Naive thymus-derived CD4-positive, alpha-beta T cell (primary cell): ENCODE results near the gene PI4KA. TPM values are rescaled to one million over a fixed set of nuclear protein-coding genes. Genes with fewer than 3 reads are reported as not detected.
"Not testable (repeated sequence)": the region's sequence is repeated elsewhere in the genome, so short reads cannot be mapped to it uniquely, and the experiment has no call there.

Experiments used
- ATAC-seq: fragments of 150-1000 bp; cut with Tn5 transposase; 2 replicates; pipeline ENCODE4 v1.10.0; 2021; ENCODE audit warnings: mild to moderate bottlenecking, moderate library complexity
- CTCF ChIA-PET: fragments of 350-600 bp; sonication (Branson Sonifier 250); formaldehyde crosslinking; loops from one replicate; lab custom pipeline; 2021; ENCODE audit warnings: antibody characterized with exemption; lab: Charles Lee
- POLR2A ChIA-PET: fragments of 350-600 bp; sonication (Branson Sonifier 250); formaldehyde crosslinking; loops from one replicate; lab custom pipeline; 2021; ENCODE audit warnings: antibody characterized with exemption, inconsistent platforms; lab: Charles Lee
- DNase-seq, 9 donors: peaks; one replicate each; pipeline versions ENCODE4 v3.0.0 to v3.0.0-alpha.2; 2020 to 2022; ENCODE audit warnings: mixed read lengths in 1 of 9
- H3K27ac ChIP-seq: one replicate; pipeline ENCODE4 v1.7.0; 2013; ENCODE audit warnings: mild to moderate bottlenecking, low read depth, low read length, moderate library complexity
- H3K27me3 ChIP-seq, 2 donors: one replicate each; pipeline ENCODE4 v1.7.0; 2013; ENCODE audit warnings: low read length in 2 of 2, mild to moderate bottlenecking in 2 of 2, moderate library complexity in 2 of 2; ENCODE audit not compliant: control insufficient read depth in 2 of 2, insufficient read depth in 2 of 2
- H3K36me3 ChIP-seq, 3 experiments: 1 replicate in 2 of 3; 2 replicates in 1 of 3; pipeline ENCODE4 v1.7.0; 2013; ENCODE audit warnings: low read length in 3 of 3, mild to moderate bottlenecking in 3 of 3, moderate library complexity in 1 of 3; ENCODE audit not compliant: insufficient read depth in 3 of 3, control insufficient read depth in 2 of 3
- H3K4me1 ChIP-seq, 2 donors: one replicate each; pipeline ENCODE4 v1.7.0; 2013; ENCODE audit warnings: low read length in 2 of 2, mild to moderate bottlenecking in 2 of 2, moderate library complexity in 1 of 2; ENCODE audit not compliant: control insufficient read depth in 2 of 2, insufficient read depth in 2 of 2
- H3K4me3 ChIP-seq: 2 replicates; pipeline ENCODE4 v1.7.0; 2013; ENCODE audit warnings: mild to moderate bottlenecking, low read length
- H3K9me3 ChIP-seq, 3 experiments: 1 replicate in 2 of 3; 2 replicates in 1 of 3; pipeline ENCODE4 v1.7.0; 2013; ENCODE audit warnings: low read length in 3 of 3; ENCODE audit not compliant: control insufficient read depth in 2 of 3
- H3K27ac Mint-ChIP-seq, 9 donors: one replicate each; pipeline ENCODE4 v1.8.0; 2020 to 2022; ENCODE audit warnings: mixed read lengths in 9 of 9, mild to moderate bottlenecking in 8 of 9, moderate library complexity in 5 of 9, inconsistent platforms in 2 of 9
- H3K27me3 Mint-ChIP-seq, 5 donors: one replicate each; pipeline ENCODE4 v1.8.0; 2021 to 2022; ENCODE audit warnings: mixed read lengths in 5 of 5, mild to moderate bottlenecking in 1 of 5
- H3K36me3 Mint-ChIP-seq, 5 donors: one replicate each; pipeline ENCODE4 v1.8.0; 2020 to 2022; ENCODE audit warnings: mixed read lengths in 5 of 5, mild to moderate bottlenecking in 3 of 5, inconsistent platforms in 1 of 5
- H3K4me1 Mint-ChIP-seq, 7 donors: one replicate each; pipeline ENCODE4 v1.8.0; 2020 to 2022; ENCODE audit warnings: mixed read lengths in 7 of 7, mild to moderate bottlenecking in 3 of 7, inconsistent platforms in 1 of 7
- H3K4me3 Mint-ChIP-seq, 10 donors: one replicate each; pipeline ENCODE4 v1.8.0; 2020 to 2022; ENCODE audit warnings: mild to moderate bottlenecking in 10 of 10, mixed read lengths in 10 of 10, moderate library complexity in 6 of 10, inconsistent platforms in 2 of 10
- H3K9me3 Mint-ChIP-seq, 11 donors: one replicate each; pipeline ENCODE4 v1.8.0; 2020 to 2022; ENCODE audit warnings: mixed read lengths in 11 of 11, mild to moderate bottlenecking in 4 of 11, inconsistent platforms in 1 of 11, moderate library complexity in 1 of 11
- intact Hi-C, 2 donors: fragments of 100-400 bp; cut with micrococcal nuclease; formaldehyde crosslinking; loops; one replicate each; pipeline ENCODE4 v1.15.1; 2023
- polyA plus RNA-seq, 2 donors: library from polyadenylated mRNA; unstranded; fragments of 300-500 nt; fragmentation: Illumina TruSeq; gene quantifications; one replicate each; pipeline ENCODE4 v1.2.3, GENCODE V29; 2021
- total RNA-seq, 6 experiments: library from RNA in 5 of 6; stranded (reverse) in 5 of 6; gene quantifications; 1 replicate in 5 of 6; 2 replicates in 1 of 6; pipeline ENCODE4 v1.2.3 and lab custom pipeline; 2021 to 2026

Gene PI4KA
- total and polyA plus RNA-seq, 7 experiments from 2014 or later = 40.1 to 181 (median 156) TPM

GRCh38 chr22:20695205-20695604 is 163.4 kb downstream of the PI4KA start:
- H3K9me3 ChIP-seq, POLR2A ChIA-PET, H3K27me3 ChIP-seq, H3K36me3 Mint-ChIP-seq, CTCF ChIA-PET, H3K4me3 ChIP-seq, H3K27ac ChIP-seq, intact Hi-C loops, H3K36me3 ChIP-seq, DNase-seq, H3K4me1 ChIP-seq, ATAC-seq, H3K27me3 Mint-ChIP-seq, H3K9me3 Mint-ChIP-seq: not testable (repeated sequence)
- Mint-ChIP-seq H3K4me3 (peak overlapping the region in 1 of 10 donors; percentile 43), H3K27ac (peak overlapping the region in 3 of 9 donors; percentile 23 to 54 (median 25)), H3K4me1 (peaks cover 0 to 14% (median 4%) of the 10 kb centered on the region in 7 donors)

- H3K4me3 ChIP-seq, H3K27me3 Mint-ChIP-seq, ATAC-seq, intact Hi-C loops, H3K36me3 ChIP-seq, H3K27ac ChIP-seq, CTCF ChIA-PET, POLR2A ChIA-PET, H3K27me3 ChIP-seq, H3K4me3 Mint-ChIP-seq, DNase-seq, H3K9me3 ChIP-seq, H3K4me1 ChIP-seq, H3K9me3 Mint-ChIP-seq, H3K27ac Mint-ChIP-seq, H3K36me3 Mint-ChIP-seq: not testable (repeated sequence)
- H3K4me1 Mint-ChIP-seq = peaks cover 0 to 14% (median 4%) of the 10 kb centered on the region in 7 donors
These were observed 164.4 kb downstream of the PI4KA start for GRCh38 chr22:20694256-20694655.

GRCh38 chr22:20692926-20693325 is 165.7 kb downstream of the PI4KA start:
- H3K27me3 ChIP-seq, H3K9me3 Mint-ChIP-seq, H3K27ac ChIP-seq, ATAC-seq, H3K36me3 Mint-ChIP-seq, DNase-seq, H3K4me1 ChIP-seq, H3K9me3 ChIP-seq, H3K36me3 ChIP-seq, H3K4me3 Mint-ChIP-seq, H3K4me3 ChIP-seq, POLR2A ChIA-PET, CTCF ChIA-PET, H3K27me3 Mint-ChIP-seq, H3K27ac Mint-ChIP-seq, intact Hi-C loops: not testable (repeated sequence)
- H3K4me1 Mint-ChIP-seq = peaks cover 0 to 10% (median 4%) of the 10 kb centered on the region in 7 donors

- POLR2A ChIA-PET = interaction anchor here (0.6 kb wide), 1 partner anchor 362 kb away, joined by 3 read pairs; no protein-coding TSS in a partner anchor
- H3K27ac ChIP-seq, H3K27ac Mint-ChIP-seq, DNase-seq, H3K36me3 Mint-ChIP-seq, H3K9me3 Mint-ChIP-seq, H3K36me3 ChIP-seq, intact Hi-C loops, ATAC-seq, H3K4me1 ChIP-seq, H3K4me3 ChIP-seq, H3K4me3 Mint-ChIP-seq, CTCF ChIA-PET, H3K9me3 ChIP-seq, H3K27me3 Mint-ChIP-seq, H3K4me1 Mint-ChIP-seq, H3K27me3 ChIP-seq: not testable (repeated sequence)
These were observed 167.9 kb downstream of the PI4KA start for GRCh38 chr22:20690586-20691317.

- not testable (repeated sequence) for H3K9me3 ChIP-seq
- POLR2A ChIA-PET = interaction anchor here (0.6 kb wide), 2 partner anchors 183 to 210 kb away, joined by 3 read pairs; no protein-coding TSS in a partner anchor
These were observed 171.0 kb downstream of the PI4KA start for GRCh38 chr22:20687356-20688172.

GRCh38 chr22:20685764-20686163 is 172.8 kb downstream of the PI4KA start:
- H3K9me3 ChIP-seq, H3K36me3 ChIP-seq, H3K4me3 ChIP-seq, CTCF ChIA-PET, H3K9me3 Mint-ChIP-seq, H3K4me1 Mint-ChIP-seq, H3K27ac Mint-ChIP-seq, H3K4me1 ChIP-seq, ATAC-seq, H3K36me3 Mint-ChIP-seq, DNase-seq, H3K27ac ChIP-seq, H3K27me3 ChIP-seq, intact Hi-C loops, H3K4me3 Mint-ChIP-seq, POLR2A ChIA-PET, H3K27me3 Mint-ChIP-seq: not testable (repeated sequence)

More at GRCh38 chr22:20687356-20688172, 171.0 kb downstream of the PI4KA start:
- H3K4me3 Mint-ChIP-seq, ATAC-seq, DNase-seq, H3K36me3 ChIP-seq, H3K27ac Mint-ChIP-seq, H3K36me3 Mint-ChIP-seq, H3K9me3 Mint-ChIP-seq, H3K27me3 Mint-ChIP-seq, H3K27me3 ChIP-seq, H3K4me1 Mint-ChIP-seq, H3K4me3 ChIP-seq, intact Hi-C loops, H3K27ac ChIP-seq, H3K4me1 ChIP-seq: not testable (repeated sequence)
- CTCF ChIA-PET = interaction anchor here (0.6 kb wide), 1 partner anchor 233 kb away, joined by 5 read pairs; no protein-coding TSS in a partner anchor
